Epithelial cell of prostate (primary cell): Measurements from ENCODE around the gene CNOT9.

Experiments
- DNase-seq: peaks from one replicate; pipeline ENCODE4 v3.0.0-alpha.2; 2011; ENCODE audit warnings: low read depth, low spot score
- H3K27ac ChIP-seq: fragments of 450-650 bp; 2 replicates; pipeline ENCODE4 v1.5.1; 2017; ENCODE audit warnings: mild to moderate bottlenecking

The CNOT9 gene

DNA sequence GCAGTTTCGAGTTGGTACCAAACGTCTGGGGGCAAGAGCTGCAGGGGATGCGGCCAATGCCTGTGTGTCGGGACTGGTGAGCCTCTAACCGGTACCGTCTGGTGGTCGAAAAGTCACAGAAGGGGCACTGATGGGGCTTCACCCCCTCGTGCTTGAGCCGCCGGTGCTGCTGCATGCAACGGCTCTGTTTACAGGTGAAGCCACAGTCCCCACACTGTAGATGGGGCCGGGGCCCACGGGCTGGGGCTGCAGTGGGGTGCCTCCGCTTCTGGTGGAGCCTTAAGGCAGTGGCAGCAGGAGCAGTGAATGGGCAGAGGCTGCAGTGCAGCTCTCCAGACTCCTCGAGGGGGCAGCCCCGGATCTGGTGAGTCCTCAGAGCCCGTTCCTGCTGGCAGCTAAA lies 74.1 kb downstream of the CNOT9 start:
- no peak for DNase-seq
- H3K27ac ChIP-seq = no peak overlapping the region

DNA sequence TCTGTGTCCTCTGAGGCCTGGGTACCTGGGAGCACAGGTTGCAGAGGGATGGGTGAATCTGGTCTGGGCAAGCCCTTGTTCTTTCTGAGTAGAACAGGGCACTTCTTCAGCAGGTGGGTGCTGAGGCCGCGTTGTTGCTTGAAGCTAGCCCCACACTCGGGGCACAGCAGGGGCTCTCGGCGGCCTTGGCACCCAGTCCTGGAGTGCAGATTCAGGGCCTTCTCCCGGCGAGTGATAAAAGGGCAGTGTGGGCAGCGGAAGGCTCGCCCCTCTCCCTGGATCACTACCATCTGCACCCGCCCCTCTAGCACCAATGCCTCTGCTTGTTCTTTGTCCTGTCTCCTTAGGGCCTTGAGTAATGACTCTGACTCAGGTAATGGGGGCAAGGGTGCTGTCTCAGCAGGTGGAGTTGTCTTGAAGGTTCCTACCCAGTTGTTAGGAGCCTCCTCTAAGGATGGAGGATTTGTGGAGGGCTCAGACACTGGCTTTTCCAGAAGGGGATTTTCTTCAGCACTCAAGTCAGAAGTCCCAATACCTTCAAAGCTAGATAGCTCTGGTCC lies 75.2 kb downstream of the CNOT9 start:
- no peak for DNase-seq
- peak overlapping the region; percentile 78 for H3K27ac ChIP-seq

DNA sequence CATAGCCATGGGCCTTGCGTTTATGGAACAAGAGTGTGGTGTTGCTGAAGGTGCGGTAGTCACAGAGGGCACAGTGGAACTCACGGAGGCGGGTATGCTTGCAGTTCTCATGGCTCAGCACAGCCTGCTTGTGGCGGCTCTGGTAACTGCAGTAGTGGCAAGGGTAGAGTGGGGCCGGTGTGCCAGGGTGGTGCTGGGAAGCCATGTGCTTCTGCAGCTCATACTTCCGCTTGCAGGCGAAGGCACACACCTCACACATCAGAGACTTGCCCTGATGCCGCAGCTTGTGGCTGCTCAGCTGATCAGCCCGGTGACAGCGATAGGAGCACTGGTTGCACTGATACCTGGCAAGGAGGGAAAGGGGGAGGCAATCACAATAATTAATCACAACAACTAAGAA lies 76.1 kb downstream of the CNOT9 start:
- no peak for DNase-seq
- peak overlapping the region; percentile 78 for H3K27ac ChIP-seq

DNA sequence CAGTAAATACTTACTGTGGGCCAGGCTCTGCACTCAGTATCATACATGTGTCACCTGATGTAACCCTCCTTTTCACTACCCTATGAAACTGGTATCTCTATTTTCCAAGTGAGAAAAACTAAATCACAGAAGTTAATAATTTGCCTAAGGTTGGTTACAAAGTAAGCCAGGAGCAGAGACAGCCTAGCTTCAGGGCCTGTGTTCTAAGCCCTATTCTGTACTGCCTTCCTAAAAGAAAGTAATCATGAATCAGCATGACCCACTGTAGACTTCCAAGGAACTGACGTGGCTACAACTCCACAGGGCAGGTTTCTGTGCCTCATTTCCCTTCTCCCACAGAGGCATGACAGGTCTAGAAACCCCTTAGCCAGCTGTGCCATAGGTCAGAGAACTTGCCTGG lies 76.5 kb downstream of the CNOT9 start:
- peak; percentile 74 for DNase-seq
- peak overlapping the region; percentile 78 for H3K27ac ChIP-seq
